ENCODE measurements around the gene TMEM245. TPM values are rescaled to one million over a fixed set of nuclear protein-coding genes. Genes with fewer than 3 reads are reported as not detected.

TMEM245 gene
- total RNA-seq, 1 donor from 2014 or later: 43.8 TPM

DNA sequence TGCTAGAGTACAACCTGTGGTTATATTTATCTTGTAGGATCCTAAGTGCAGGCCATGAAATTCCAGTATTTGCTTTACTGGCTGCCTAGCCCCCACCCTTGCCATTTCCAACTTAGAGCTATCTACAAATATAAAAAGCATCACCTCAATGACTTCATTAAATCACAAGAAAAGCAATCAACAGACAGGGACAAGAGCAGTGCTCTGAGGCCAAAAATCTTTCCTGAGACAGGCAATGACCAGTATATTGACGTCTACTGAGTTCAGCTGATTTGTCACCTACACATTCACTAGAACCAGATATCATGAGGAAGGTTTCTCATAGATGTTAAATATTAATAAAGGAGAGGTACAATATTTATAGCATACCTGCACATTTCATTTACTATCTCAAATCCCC lies 68.0 kb downstream of the TMEM245 start:
- no peak overlapping the region for H3K27ac Mint-ChIP-seq (ENCODE audit: unreplicated experiment)
- no peaks in the 10 kb centered on the region for H3K9me3 Mint-ChIP-seq (ENCODE audit: low read depth)
- TF ChIP-seq, protein P1, sequence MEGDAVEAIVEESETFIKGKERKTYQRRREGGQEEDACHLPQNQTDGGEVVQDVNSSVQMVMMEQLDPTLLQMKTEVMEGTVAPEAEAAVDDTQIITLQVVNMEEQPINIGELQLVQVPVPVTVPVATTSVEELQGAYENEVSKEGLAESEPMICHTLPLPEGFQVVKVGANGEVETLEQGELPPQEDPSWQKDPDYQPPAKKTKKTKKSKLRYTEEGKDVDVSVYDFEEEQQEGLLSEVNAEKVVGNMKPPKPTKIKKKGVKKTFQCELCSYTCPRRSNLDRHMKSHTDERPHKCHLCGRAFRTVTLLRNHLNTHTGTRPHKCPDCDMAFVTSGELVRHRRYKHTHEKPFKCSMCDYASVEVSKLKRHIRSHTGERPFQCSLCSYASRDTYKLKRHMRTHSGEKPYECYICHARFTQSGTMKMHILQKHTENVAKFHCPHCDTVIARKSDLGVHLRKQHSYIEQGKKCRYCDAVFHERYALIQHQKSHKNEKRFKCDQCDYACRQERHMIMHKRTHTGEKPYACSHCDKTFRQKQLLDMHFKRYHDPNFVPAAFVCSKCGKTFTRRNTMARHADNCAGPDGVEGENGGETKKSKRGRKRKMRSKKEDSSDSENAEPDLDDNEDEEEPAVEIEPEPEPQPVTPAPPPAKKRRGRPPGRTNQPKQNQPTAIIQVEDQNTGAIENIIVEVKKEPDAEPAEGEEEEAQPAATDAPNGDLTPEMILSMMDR (IDR thresholded peaks at IDR 0.05): no peak

DNA sequence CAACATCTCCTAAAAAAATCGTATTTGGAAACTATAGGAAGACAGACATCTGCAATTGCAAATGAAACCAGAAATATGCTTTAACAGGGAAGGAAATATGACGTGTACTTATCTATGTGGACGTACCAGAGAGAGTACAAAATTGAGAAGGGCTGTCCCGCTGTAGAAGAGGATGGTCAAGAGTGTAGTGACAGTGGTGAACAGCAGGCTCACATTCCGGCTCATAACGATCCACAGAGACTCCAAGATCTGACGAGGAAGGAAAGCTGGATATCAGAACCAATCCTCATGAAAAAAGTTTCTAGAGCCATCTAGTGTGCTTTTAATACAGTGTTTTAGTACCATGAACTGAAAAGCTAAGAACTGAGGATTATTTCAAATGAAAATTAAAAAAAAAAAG lies 69.3 kb downstream of the TMEM245 start:
- H3K36me3 Mint-ChIP-seq (ENCODE audit: low read depth): peaks cover 25% of the 10 kb centered on the region
- H3K27ac Mint-ChIP-seq (ENCODE audit: unreplicated experiment): no peak overlapping the region
- peaks cover 26% of the 10 kb centered on the region for H3K4me1 Mint-ChIP-seq (ENCODE audit: low read depth)

More for the DNA sequence above, 68.0 kb downstream of the TMEM245 start:
- Mint-ChIP-seq H3K4me3 (ENCODE audit: unreplicated experiment) (no peak overlapping the region), H3K4me1 (ENCODE audit: low read depth) (peaks cover 26% of the 10 kb centered on the region), H3K27me3 (ENCODE audit: low read depth) (no peaks in the 10 kb centered on the region), H3K36me3 (ENCODE audit: low read depth) (peaks cover 30% of the 10 kb centered on the region)
- DNase-seq (ENCODE audit: low spot score): no peak

DNA sequence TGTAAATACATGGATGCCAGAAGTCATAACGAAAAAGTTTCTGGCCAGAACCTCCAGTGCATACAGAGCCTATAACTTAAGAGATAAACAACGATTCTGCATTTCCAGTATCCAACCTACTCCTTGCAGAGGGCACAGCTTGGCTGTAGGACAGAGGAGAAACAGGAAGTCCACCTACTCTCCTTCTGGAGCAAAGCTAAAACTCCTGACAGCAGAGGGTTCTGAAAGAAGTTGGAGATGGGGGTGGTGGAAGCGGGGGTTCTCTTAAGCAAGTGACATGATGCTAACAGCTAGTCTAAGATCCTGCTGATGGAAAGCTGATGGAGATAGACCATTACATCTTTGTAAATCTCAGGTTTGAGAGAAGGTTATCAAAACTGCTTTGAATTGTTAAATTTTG lies 70.9 kb downstream of the TMEM245 start:
- Mint-ChIP-seq H3K27ac (ENCODE audit: unreplicated experiment) (no peak overlapping the region), H3K36me3 (ENCODE audit: low read depth) (peaks cover 24% of the 10 kb centered on the region)

More for the DNA sequence above, 69.3 kb downstream of the TMEM245 start:
- TF ChIP-seq, protein P1 (IDR thresholded peaks at IDR 0.05): no peak
- Mint-ChIP-seq H3K4me3 (ENCODE audit: unreplicated experiment) (no peak overlapping the region), H3K9me3 (ENCODE audit: low read depth) (no peaks in the 10 kb centered on the region), H3K27me3 (ENCODE audit: low read depth) (no peaks in the 10 kb centered on the region)
- DNase-seq (ENCODE audit: low spot score): no peak

DNA sequence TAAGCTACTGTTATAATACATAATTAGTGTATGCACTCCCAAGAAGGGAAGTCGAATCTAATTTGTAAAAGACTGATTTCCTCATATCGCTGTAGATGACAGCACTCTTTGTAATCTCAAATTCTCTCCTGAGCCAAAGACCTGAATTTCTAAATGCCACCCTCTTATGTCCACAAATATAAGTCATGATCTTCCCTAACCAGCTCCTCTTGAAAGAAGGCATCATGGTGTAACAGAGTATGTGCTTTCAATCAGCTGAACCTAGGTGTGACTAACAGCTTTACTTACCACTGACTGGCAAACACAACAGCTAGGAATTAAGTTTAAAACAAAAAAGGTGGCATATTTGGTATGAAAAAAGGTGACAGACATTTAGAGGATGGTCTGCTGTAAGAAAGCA lies 72.5 kb downstream of the TMEM245 start:
- Mint-ChIP-seq H3K9me3 (ENCODE audit: low read depth) (peaks cover 7% of the 10 kb centered on the region), H3K4me1 (ENCODE audit: low read depth) (peaks cover 7% of the 10 kb centered on the region), H3K4me3 (ENCODE audit: unreplicated experiment) (no peak overlapping the region), H3K27me3 (ENCODE audit: low read depth) (no peaks in the 10 kb centered on the region), H3K27ac (ENCODE audit: unreplicated experiment) (no peak overlapping the region), H3K36me3 (ENCODE audit: low read depth) (peaks cover 29% of the 10 kb centered on the region)
- TF ChIP-seq, protein P1 (IDR thresholded peaks at IDR 0.05): no peak
- DNase-seq (ENCODE audit: low spot score): no peak

More for the DNA sequence above, 70.9 kb downstream of the TMEM245 start:
- H3K4me3 Mint-ChIP-seq (ENCODE audit: unreplicated experiment): no peak overlapping the region
- H3K27me3 Mint-ChIP-seq (ENCODE audit: low read depth): no peaks in the 10 kb centered on the region
- TF ChIP-seq, protein P1 (IDR thresholded peaks at IDR 0.05): no peak
- H3K4me1 Mint-ChIP-seq (ENCODE audit: low read depth): peaks cover 23% of the 10 kb centered on the region
- H3K9me3 Mint-ChIP-seq (ENCODE audit: low read depth): no peaks in the 10 kb centered on the region
- no peak for DNase-seq (ENCODE audit: low spot score)

DNA sequence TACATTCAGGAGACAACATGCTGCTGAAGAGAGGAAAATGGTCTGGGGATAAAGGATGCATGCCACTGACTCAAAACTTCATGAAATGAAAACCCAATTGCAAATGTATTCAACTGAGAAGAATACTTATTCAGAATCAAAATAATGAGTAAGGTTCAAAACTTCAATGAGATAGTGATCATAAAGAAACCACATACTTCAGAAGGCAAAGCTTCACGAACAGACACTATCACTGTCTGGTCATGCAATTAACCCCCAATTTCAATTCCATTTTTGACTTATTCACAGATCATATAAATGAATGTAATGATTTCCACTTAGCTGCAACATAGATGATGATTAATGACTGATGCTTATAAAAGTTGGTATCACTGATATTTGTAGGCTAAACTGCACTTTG lies 73.4 kb downstream of the TMEM245 start:
- TF ChIP-seq, protein P1 (IDR thresholded peaks at IDR 0.05): no peak
- H3K4me1 Mint-ChIP-seq (ENCODE audit: low read depth): no peaks in the 10 kb centered on the region

More for the DNA sequence above, 73.4 kb downstream of the TMEM245 start:
- Mint-ChIP-seq H3K9me3 (ENCODE audit: low read depth) (peaks cover 7% of the 10 kb centered on the region), H3K27ac (ENCODE audit: unreplicated experiment) (no peak overlapping the region), H3K27me3 (ENCODE audit: low read depth) (no peaks in the 10 kb centered on the region), H3K4me3 (ENCODE audit: unreplicated experiment) (no peak overlapping the region), H3K36me3 (ENCODE audit: low read depth) (peaks cover 29% of the 10 kb centered on the region)
- no peak for DNase-seq (ENCODE audit: low spot score)
